ENCODE measurements around the gene GNS. TPM values are rescaled to one million over a fixed set of nuclear protein-coding genes. Genes with fewer than 3 reads are reported as not detected.
A peak's percentile ranks its signal among the peaks of the same experiment; 100 is the strongest.

Gene GNS
- total RNA-seq, 1 experiment from 2014 or later, result 55.1 TPM

DNA sequence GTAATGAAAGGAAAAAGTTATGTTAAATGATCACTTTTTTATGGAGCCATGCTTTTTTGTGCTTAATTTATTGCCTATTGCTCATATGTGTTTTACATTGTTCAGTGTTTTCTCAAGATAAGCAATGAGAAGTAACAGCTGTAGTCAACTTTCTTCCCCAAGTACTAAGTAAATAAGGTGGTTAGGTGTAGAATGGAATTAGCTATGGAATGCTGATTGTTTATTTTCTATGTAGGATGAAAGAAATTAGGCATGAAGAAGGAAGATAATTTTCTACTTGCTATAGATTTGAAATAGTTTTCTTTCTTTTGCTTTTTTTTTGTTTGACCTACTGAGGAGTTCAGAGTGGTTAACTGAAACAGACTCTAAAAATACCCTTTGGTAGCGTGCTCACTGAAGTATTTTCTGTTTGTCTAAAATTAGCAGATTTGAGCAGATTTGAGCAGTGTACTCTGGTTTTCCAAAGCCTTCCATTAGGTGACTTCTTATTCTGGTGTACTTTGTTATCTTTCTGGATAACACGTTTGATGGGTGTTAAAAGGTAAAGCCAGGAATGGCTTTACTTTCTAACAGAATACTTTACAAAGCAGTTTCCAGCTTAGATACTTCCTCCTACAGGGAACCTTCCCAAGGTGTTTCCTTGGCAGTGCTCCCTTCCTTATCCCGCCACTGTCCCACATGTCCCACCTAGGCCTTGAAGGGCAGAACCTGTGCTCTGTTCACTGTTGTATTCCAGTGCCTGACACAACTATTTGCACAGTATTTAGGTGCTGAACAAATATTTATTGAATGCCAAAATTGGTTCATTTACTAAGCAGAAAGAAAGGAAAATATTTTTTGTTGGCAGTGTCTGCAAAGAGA lies 92.9 kb downstream of the GNS start:
- Histone ChIP-seq H3F3A (ENCODE audit: low read length, unreplicated experiment) (no peaks in the 10 kb centered on the region), H3K4me3 (ENCODE audit: low read length) (no peak overlapping the region), H3K4me1 (ENCODE audit: insufficient read depth, low read length) (peaks cover 40% of the 10 kb centered on the region), H3K9ac (ENCODE audit: low read length) (no peak overlapping the region), H2AFZ (ENCODE audit: low read length) (no peak overlapping the region), H3K9me2 (replicated peaks; ENCODE audit: low read length) (no peaks in the 10 kb centered on the region), H3K4me2 (ENCODE audit: low read length) (no peak overlapping the region), H3K27ac (ENCODE audit: low read length) (no peak overlapping the region), H3K36me3 (ENCODE audit: low read depth, low read length) (no peaks in the 10 kb centered on the region), H4K20me1 (ENCODE audit: low read length) (no peaks in the 10 kb centered on the region), H3K79me2 (ENCODE audit: low read length) (peaks cover 19% of the 10 kb centered on the region), H3K9me3 (ENCODE audit: low read length) (no peaks in the 10 kb centered on the region), H3K27me3 (ENCODE audit: low read length) (no peaks in the 10 kb centered on the region)
- intact Hi-C loops (cut with micrococcal nuclease), result loop anchor here (1.0 to 5.0 kb wide), 2 partner anchors 13 to 59 kb away; no protein-coding TSS in a partner anchor
- TF ChIP-seq EZH2phosphoT487 (IDR thresholded peaks at IDR 0.05; ENCODE audit: borderline replicate concordance, low read length) (no peak), EZH2 (IDR thresholded peaks at IDR 0.05; ENCODE audit: low read length, unreplicated experiment) (no peak)
- TF ChIP-seq, protein P1, sequence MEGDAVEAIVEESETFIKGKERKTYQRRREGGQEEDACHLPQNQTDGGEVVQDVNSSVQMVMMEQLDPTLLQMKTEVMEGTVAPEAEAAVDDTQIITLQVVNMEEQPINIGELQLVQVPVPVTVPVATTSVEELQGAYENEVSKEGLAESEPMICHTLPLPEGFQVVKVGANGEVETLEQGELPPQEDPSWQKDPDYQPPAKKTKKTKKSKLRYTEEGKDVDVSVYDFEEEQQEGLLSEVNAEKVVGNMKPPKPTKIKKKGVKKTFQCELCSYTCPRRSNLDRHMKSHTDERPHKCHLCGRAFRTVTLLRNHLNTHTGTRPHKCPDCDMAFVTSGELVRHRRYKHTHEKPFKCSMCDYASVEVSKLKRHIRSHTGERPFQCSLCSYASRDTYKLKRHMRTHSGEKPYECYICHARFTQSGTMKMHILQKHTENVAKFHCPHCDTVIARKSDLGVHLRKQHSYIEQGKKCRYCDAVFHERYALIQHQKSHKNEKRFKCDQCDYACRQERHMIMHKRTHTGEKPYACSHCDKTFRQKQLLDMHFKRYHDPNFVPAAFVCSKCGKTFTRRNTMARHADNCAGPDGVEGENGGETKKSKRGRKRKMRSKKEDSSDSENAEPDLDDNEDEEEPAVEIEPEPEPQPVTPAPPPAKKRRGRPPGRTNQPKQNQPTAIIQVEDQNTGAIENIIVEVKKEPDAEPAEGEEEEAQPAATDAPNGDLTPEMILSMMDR (conservative IDR thresholded peaks at IDR 0.05; ENCODE audit: low read depth, low read length), result no peak
- ChIA-PET POLR2A (ENCODE audit: unreplicated experiment) (interaction anchor here (0.6 kb wide), 1 partner anchor 528 kb away, joined by 3 read pairs; no protein-coding TSS in a partner anchor), CTCF (no interaction called here)
- BruUV-seq (replicated peaks), result no TSS peak
- ATAC-seq (peak; percentile 46), DNase-seq (peak; percentile 28)

DNA sequence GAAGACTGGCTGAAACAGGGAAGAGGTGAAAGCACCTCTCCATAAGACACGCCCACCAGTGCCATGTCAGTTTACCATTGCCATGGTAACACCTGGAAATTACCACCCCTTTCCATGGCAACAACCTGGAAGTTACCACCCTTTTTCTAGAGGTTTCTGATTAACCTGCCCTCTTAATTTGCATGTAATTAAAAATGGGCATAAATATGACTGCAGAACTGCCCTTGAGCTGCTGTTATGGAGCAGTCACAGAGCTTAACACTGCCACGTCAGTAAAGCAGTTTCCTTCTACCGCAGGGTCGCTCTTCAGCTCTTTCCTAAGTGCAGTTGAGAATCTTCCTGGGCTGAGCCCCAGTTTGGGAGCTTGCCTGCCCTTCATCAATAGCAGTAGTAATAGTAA lies 93.7 kb downstream of the GNS start:
- H3K4me1 ChIP-seq (ENCODE audit: insufficient read depth, low read length), result peaks cover 33% of the 10 kb centered on the region
- no peaks in the 10 kb centered on the region for H3K9me3 ChIP-seq (ENCODE audit: low read length)
- no peak overlapping the region for H3K9ac ChIP-seq (ENCODE audit: low read length)
- intact Hi-C loops (cut with micrococcal nuclease), result loop anchor here (5.0 kb wide), 1 partner anchor 58 kb away; no protein-coding TSS in a partner anchor
- ATAC-seq (no peak), DNase-seq (no peak)
- no TSS peak for BruUV-seq (replicated peaks)
- no peaks in the 10 kb centered on the region for H3K9me2 ChIP-seq (replicated peaks; ENCODE audit: low read length)
- no peaks in the 10 kb centered on the region for H3K27me3 ChIP-seq (ENCODE audit: low read length)
- H4K20me1 ChIP-seq (ENCODE audit: low read length), result no peaks in the 10 kb centered on the region
- H3F3A ChIP-seq (ENCODE audit: low read length, unreplicated experiment), result no peaks in the 10 kb centered on the region
- TF ChIP-seq EZH2phosphoT487 (IDR thresholded peaks at IDR 0.05; ENCODE audit: borderline replicate concordance, low read length) (no peak), EZH2 (IDR thresholded peaks at IDR 0.05; ENCODE audit: low read length, unreplicated experiment) (no peak)
- TF ChIP-seq, protein P1 (conservative IDR thresholded peaks at IDR 0.05; ENCODE audit: low read depth, low read length), result no peak
- POLR2A ChIA-PET (ENCODE audit: unreplicated experiment), result interaction anchor here (0.6 kb wide), 1 partner anchor 528 kb away, joined by 3 read pairs; no protein-coding TSS in a partner anchor
- no peaks in the 10 kb centered on the region for H3K36me3 ChIP-seq (ENCODE audit: low read depth, low read length)
- H3K4me2 ChIP-seq (ENCODE audit: low read length), result no peak overlapping the region
- no peak overlapping the region for H2AFZ ChIP-seq (ENCODE audit: low read length)
- H3K4me3 ChIP-seq (ENCODE audit: low read length), result no peak overlapping the region
- no peak overlapping the region for H3K27ac ChIP-seq (ENCODE audit: low read length)
- CTCF ChIA-PET, result no interaction called here
- H3K79me2 ChIP-seq (ENCODE audit: low read length), result peaks cover 11% of the 10 kb centered on the region

Other genes with a start within 250 kb of the GNS start
- 13.4 and 19.1 TPM in 2 replicates for gene RASSF3, start 148.9 kb downstream of the GNS start, total RNA-seq (2014; rRNA removed)
- 16.8 and 36.1 TPM in 2 replicates for gene TBC1D30, start 65.2 kb upstream of the GNS start, total RNA-seq (2014; rRNA removed)

Data from PC-3 (cell line).